ENCODE results near the gene ITPRID1.

- TF ChIP-seq ZBTB4 (CRISPR knock-in tag; IDR thresholded peaks at IDR 0.05; ENCODE audit: borderline replicate concordance) = no peak
- no peak for TF ChIP-seq ZMYM2 (CRISPR knock-in tag; IDR thresholded peaks at IDR 0.05)
- TF ChIP-seq POLR2AphosphoS5 (IDR thresholded peaks at IDR 0.05; ENCODE audit: low read depth, low read length) = no peak
- TF ChIP-seq NCOR1 (IDR thresholded peaks at IDR 0.05; ENCODE audit: borderline replicate concordance, low read length) = no peak
- TF ChIP-seq CHD2 (IDR thresholded peaks at IDR 0.05; ENCODE audit: low read depth, low read length) = no peak
- no peak for TF ChIP-seq HINFP (CRISPR knock-in tag; IDR thresholded peaks at IDR 0.05; ENCODE audit: low read depth)
- TF ChIP-seq ATF6 (CRISPR knock-in tag; conservative IDR thresholded peaks at IDR 0.05) = no peak
- no peak for TF ChIP-seq ZNF3 (CRISPR knock-in tag; IDR thresholded peaks at IDR 0.05)
- no peak for TF ChIP-seq GABPA (IDR thresholded peaks at IDR 0.05; ENCODE audit: low read depth, low read length)
- no peak for TF ChIP-seq GABPA (CRISPR knock-in tag; IDR thresholded peaks at IDR 0.05; ENCODE audit: low read depth)
- no peak for TF ChIP-seq PBX3 (CRISPR knock-in tag; IDR thresholded peaks at IDR 0.05; ENCODE audit: borderline replicate concordance)
- no peak for TF ChIP-seq CTCF (CRISPR knock-in tag; IDR thresholded peaks at IDR 0.05)
- TF ChIP-seq ZNF274 (CRISPR knock-in tag; IDR thresholded peaks at IDR 0.05) = no peak
- no peak for TF ChIP-seq ZNF839 (CRISPR knock-in tag; IDR thresholded peaks at IDR 0.05; ENCODE audit: borderline replicate concordance)
Observed at GRCh38 chr7:31495653-31496052, 18.2 kb upstream of the ITPRID1 start.

All from HepG2 (cell line).